Hepatocyte (in vitro differentiated cells): ENCODE results near the gene PIAS1. TPM values are rescaled to one million over a fixed set of nuclear protein-coding genes. Genes with fewer than 3 reads are reported as not detected.

ENCODE experiments used
- DNase-seq: peaks from one replicate; pipeline ENCODE4 v3.0.0-alpha.2; 2016; ENCODE audit warnings: low spot score
- H2AFZ ChIP-seq: fragments of 200-600 bp; sonication (generic); 2 replicates; pipeline ENCODE4 v1.6.0; 2016; ENCODE audit warnings: antibody characterized with exemption, mild to moderate bottlenecking
- H3K27ac ChIP-seq: fragments of 200-600 bp; sonication (generic); 2 replicates; pipeline ENCODE4 v1.5.1; 2016; ENCODE audit warnings: mild to moderate bottlenecking
- H3K27me3 ChIP-seq: fragments of 200-600 bp; sonication (generic); 2 replicates; pipeline ENCODE4 v1.6.1; 2016
- H3K36me3 ChIP-seq: fragments of 200-600 bp; sonication (generic); replicated peaks from 2 replicates; pipeline ENCODE4 v1.5.1; 2016; ENCODE audit warnings: low read depth; ENCODE audit not compliant: insufficient read depth
- H3K4me1 ChIP-seq: fragments of 200-600 bp; sonication (generic); 2 replicates; pipeline ENCODE4 v1.5.1; 2016; ENCODE audit warnings: mild to moderate bottlenecking, moderate library complexity; ENCODE audit not compliant: insufficient read depth
- H3K4me2 ChIP-seq: fragments of 200-600 bp; sonication (generic); 2 replicates; pipeline ENCODE4 v1.6.0; 2016
- H3K4me3 ChIP-seq: fragments of 200-600 bp; sonication (generic); 2 replicates; pipeline ENCODE4 v1.5.1; 2016; ENCODE audit warnings: mild to moderate bottlenecking
- H3K79me2 ChIP-seq: fragments of 200-600 bp; sonication (generic); 2 replicates; pipeline ENCODE4 v1.6.0; 2017; ENCODE audit warnings: mild to moderate bottlenecking
- H3K9me2 ChIP-seq: fragments of 200-600 bp; sonication (generic); replicated peaks from 2 replicates; pipeline ENCODE4 v1.6.0; 2017; ENCODE audit warnings: mild to moderate bottlenecking; ENCODE audit not compliant: insufficient read depth
- H3K9me3 ChIP-seq: fragments of 200-600 bp; sonication (generic); 2 replicates; pipeline ENCODE4 v1.5.1; 2016; ENCODE audit warnings: low read depth, mild to moderate bottlenecking
- H4K20me1 ChIP-seq: fragments of 200-600 bp; sonication (generic); 2 replicates; pipeline ENCODE4 v1.6.0; 2016; ENCODE audit warnings: mild to moderate bottlenecking; ENCODE audit not compliant: insufficient read depth, poor library complexity, severe bottlenecking
- EZH2 ChIP-seq: fragments of 200-600 bp; sonication (generic); IDR thresholded peaks from 2 replicates; pipeline ENCODE4 v1.6.1; 2016; ENCODE audit warnings: antibody characterized with exemption, mild to moderate bottlenecking, borderline replicate concordance
- EZH2phosphoT487 ChIP-seq: fragments of 200-600 bp; sonication (generic); IDR thresholded peaks from one replicate; pipeline ENCODE4 v1.6.1; 2018; ENCODE audit warnings: antibody characterized with exemption, mild to moderate bottlenecking, low read depth, moderate library complexity; ENCODE audit not compliant: unreplicated experiment, severe bottlenecking
- WGBS: methylation state at CpG from one replicate; pipeline ENCODE4 v1.1.6; 2016; ENCODE audit warnings: low lambda C conversion rate; ENCODE audit errors: missing lambda C conversion rate; 5-methylcytosine and 5-hydroxymethylcytosine counted together
- polyA plus RNA-seq: library from polyadenylated mRNA; unstranded; fragments of >200 nt; fragmentation: Nextera tagmentation; extraction: Ambion mirVana; gene quantifications from 2 replicates; pipeline ENCODE4 v1.2.1, GENCODE V29; 2016
- total RNA-seq: library from RNA; depleted of rRNA; stranded (reverse); fragments of >200 nt; gene quantifications from 2 replicates; pipeline ENCODE4 v1.2.3, GENCODE V29; 2014
- TF ChIP-seq, protein P1 (sequence below): fragments of 200-600 bp; sonication (generic); IDR thresholded peaks from 2 replicates; pipeline ENCODE4 v1.5.1; 2016; ENCODE audit warnings: antibody characterized with exemption, mild to moderate bottlenecking; ENCODE audit not compliant: poor library complexity

PIAS1 gene
- total and polyA plus RNA-seq, 2 experiments from 2014 or later = 22.6 to 45.4 TPM

- peak overlapping the region; percentile 37 for H3K27ac ChIP-seq
- TF ChIP-seq, protein P1, sequence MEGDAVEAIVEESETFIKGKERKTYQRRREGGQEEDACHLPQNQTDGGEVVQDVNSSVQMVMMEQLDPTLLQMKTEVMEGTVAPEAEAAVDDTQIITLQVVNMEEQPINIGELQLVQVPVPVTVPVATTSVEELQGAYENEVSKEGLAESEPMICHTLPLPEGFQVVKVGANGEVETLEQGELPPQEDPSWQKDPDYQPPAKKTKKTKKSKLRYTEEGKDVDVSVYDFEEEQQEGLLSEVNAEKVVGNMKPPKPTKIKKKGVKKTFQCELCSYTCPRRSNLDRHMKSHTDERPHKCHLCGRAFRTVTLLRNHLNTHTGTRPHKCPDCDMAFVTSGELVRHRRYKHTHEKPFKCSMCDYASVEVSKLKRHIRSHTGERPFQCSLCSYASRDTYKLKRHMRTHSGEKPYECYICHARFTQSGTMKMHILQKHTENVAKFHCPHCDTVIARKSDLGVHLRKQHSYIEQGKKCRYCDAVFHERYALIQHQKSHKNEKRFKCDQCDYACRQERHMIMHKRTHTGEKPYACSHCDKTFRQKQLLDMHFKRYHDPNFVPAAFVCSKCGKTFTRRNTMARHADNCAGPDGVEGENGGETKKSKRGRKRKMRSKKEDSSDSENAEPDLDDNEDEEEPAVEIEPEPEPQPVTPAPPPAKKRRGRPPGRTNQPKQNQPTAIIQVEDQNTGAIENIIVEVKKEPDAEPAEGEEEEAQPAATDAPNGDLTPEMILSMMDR = no peak
- TF ChIP-seq EZH2phosphoT487 (no peak), EZH2 (no peak)
- no peaks in the 10 kb centered on the region for H4K20me1 ChIP-seq
- DNase-seq = no peak
- H3K4me3 ChIP-seq = no peak overlapping the region
- peaks cover 3% of the 10 kb centered on the region for H3K4me1 ChIP-seq
- H3K9me3 ChIP-seq = no peaks in the 10 kb centered on the region
- H3K27me3 ChIP-seq = no peaks in the 10 kb centered on the region
- no peaks in the 10 kb centered on the region for H3K9me2 ChIP-seq
- peaks cover 3% of the 10 kb centered on the region for H3K36me3 ChIP-seq
- no peak overlapping the region for H3K4me2 ChIP-seq
- H3K79me2 ChIP-seq = peaks cover 6% of the 10 kb centered on the region
- H2AFZ ChIP-seq = no peak overlapping the region
- 90% methylated on average over 5 of the region's 5 CpGs for WGBS
Measured at GRCh38 chr15:68183616-68184315, 129.7 kb downstream of the PIAS1 start.

GRCh38 chr15:68184616-68185480 lies 130.7 kb downstream of the PIAS1 start:
- Histone ChIP-seq H3K4me3 (no peak overlapping the region), H3K4me2 (no peak overlapping the region), H4K20me1 (no peaks in the 10 kb centered on the region), H3K9me2 (no peaks in the 10 kb centered on the region), H3K9me3 (no peaks in the 10 kb centered on the region), H3K36me3 (peaks cover 3% of the 10 kb centered on the region), H2AFZ (no peak overlapping the region), H3K27ac (peak overlapping the region; percentile 37), H3K79me2 (peaks cover 7% of the 10 kb centered on the region), H3K4me1 (peaks cover 9% of the 10 kb centered on the region), H3K27me3 (no peaks in the 10 kb centered on the region)
- DNase-seq = no peak
- WGBS = 93% methylated on average over 5 of the region's 5 CpGs
- TF ChIP-seq EZH2phosphoT487 (no peak), EZH2 (no peak)
- TF ChIP-seq, protein P1 = no peak

DNA sequence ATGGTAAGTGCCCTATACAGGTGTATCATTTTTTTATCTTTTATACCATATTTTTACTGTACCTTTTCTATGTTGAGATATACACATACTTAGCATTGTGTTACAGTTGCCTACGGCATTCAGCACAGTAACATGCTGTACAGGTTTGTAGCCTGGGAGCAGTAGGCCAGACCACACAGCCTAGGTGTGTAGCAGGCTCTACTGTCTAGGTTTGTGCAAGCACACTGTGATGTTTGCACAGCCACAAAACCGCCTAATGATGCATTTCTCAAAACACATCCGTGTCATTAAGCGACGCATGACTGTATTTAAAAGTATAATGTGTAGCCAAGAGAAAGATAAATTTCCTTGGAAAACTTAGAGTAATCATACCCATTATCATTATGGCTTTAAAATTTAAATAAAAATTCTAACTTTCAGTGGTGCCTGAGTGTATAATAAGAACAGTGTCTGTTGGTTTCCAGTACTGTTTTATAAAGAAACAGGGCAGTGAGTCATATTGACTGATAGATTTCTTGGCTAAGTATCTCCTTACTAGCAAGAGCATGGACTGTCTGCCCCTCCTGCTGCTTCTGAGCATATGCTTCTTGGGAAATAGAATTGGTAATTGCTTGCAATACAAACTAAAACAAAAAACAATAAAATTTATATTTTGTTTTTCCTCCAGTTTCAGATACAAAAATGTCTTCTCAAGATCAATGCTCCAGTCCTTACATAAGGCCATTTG lies 132.7 kb downstream of the PIAS1 start:
- Histone ChIP-seq H3K9me3 (no peaks in the 10 kb centered on the region), H2AFZ (no peak overlapping the region), H4K20me1 (no peaks in the 10 kb centered on the region), H3K27ac (peak overlapping the region; percentile 56), H3K27me3 (no peaks in the 10 kb centered on the region), H3K4me2 (peak overlapping the region; percentile 45), H3K36me3 (peaks cover 3% of the 10 kb centered on the region), H3K4me3 (no peak overlapping the region), H3K4me1 (peaks cover 9% of the 10 kb centered on the region), H3K79me2 (peaks cover 4% of the 10 kb centered on the region), H3K9me2 (no peaks in the 10 kb centered on the region)
- WGBS = 95% methylated on average over 5 of the region's 5 CpGs
- no peak for DNase-seq
- TF ChIP-seq, protein P1 = no peak
- TF ChIP-seq EZH2 (no peak), EZH2phosphoT487 (no peak)
